Nephron (organoid): ENCODE results near the gene CREB3L2.

ENCODE experiments used
- H3K27ac Mint-ChIP-seq, 3 experiments: 2 replicates each; pipeline ENCODE4 v1.8.0; 2020; ENCODE audit warnings: mixed read lengths in 3 of 3, mild to moderate bottlenecking in 2 of 3, moderate library complexity in 1 of 3
- H3K27me3 Mint-ChIP-seq: 2 replicates; pipeline ENCODE4 v1.8.0; 2021; ENCODE audit warnings: low read depth, mild to moderate bottlenecking, moderate library complexity, mixed read lengths
- H3K36me3 Mint-ChIP-seq: 2 replicates; pipeline ENCODE4 v1.8.0; 2020; ENCODE audit warnings: low read depth, mixed read lengths
- H3K4me1 Mint-ChIP-seq: 2 replicates; pipeline ENCODE4 v1.8.0; 2020; ENCODE audit warnings: mixed read lengths
- H3K4me3 Mint-ChIP-seq, 3 experiments: 2 replicates each; pipeline ENCODE4 v1.8.0; 2020; ENCODE audit warnings: mild to moderate bottlenecking in 3 of 3, mixed read lengths in 3 of 3, moderate library complexity in 2 of 3
- H3K9me3 Mint-ChIP-seq: 2 replicates; pipeline ENCODE4 v1.8.0; 2020; ENCODE audit warnings: mixed read lengths
- CTCF ChIP-seq, 3 experiments: fragments of 200-600 bp; sonication (generic); IDR thresholded peaks; one replicate each; pipeline ENCODE4 v1.5.0; 2021; ENCODE audit warnings: antibody characterized with exemption in 3 of 3; ENCODE audit not compliant: unreplicated experiment in 3 of 3

Gene CREB3L2

GRCh38 chr7:137957887-137958286, 44.0 kb downstream of the CREB3L2 start:
- TF ChIP-seq CTCF (IDR thresholded peaks at IDR 0.05; ENCODE audit: unreplicated experiment in 3 of 3), result no peak
- H3K4me1 Mint-ChIP-seq, result peaks cover 38% of the 10 kb centered on the region
- H3K27me3 Mint-ChIP-seq, result no peaks in the 10 kb centered on the region
- no peak overlapping the region for H3K27ac Mint-ChIP-seq
- no peaks in the 10 kb centered on the region for H3K9me3 Mint-ChIP-seq
- H3K4me3 Mint-ChIP-seq, result no peak overlapping the region
- H3K36me3 Mint-ChIP-seq, result peaks cover 20% of the 10 kb centered on the region

- Mint-ChIP-seq H3K4me3 (no peak overlapping the region), H3K27ac (no peak overlapping the region), H3K36me3 (peaks cover 17% of the 10 kb centered on the region), H3K9me3 (no peaks in the 10 kb centered on the region), H3K27me3 (no peaks in the 10 kb centered on the region), H3K4me1 (peaks cover 46% of the 10 kb centered on the region)
- TF ChIP-seq CTCF (IDR thresholded peaks at IDR 0.05; ENCODE audit: unreplicated experiment in 3 of 3), result no peak
These were observed 45.3 kb downstream of the CREB3L2 start for GRCh38 chr7:137956591-137956990.

GRCh38 chr7:137956183-137956582, 45.7 kb downstream of the CREB3L2 start:
- TF ChIP-seq CTCF (IDR thresholded peaks at IDR 0.05; ENCODE audit: unreplicated experiment in 3 of 3), result no peak
- Mint-ChIP-seq H3K9me3 (no peaks in the 10 kb centered on the region), H3K36me3 (peaks cover 17% of the 10 kb centered on the region), H3K27me3 (no peaks in the 10 kb centered on the region), H3K4me3 (no peak overlapping the region), H3K27ac (peak overlapping the region in 1 of 3 experiments; percentile 86), H3K4me1 (peaks cover 46% of the 10 kb centered on the region)

GRCh38 chr7:137954614-137955013, 47.3 kb downstream of the CREB3L2 start:
- Mint-ChIP-seq H3K9me3 (no peaks in the 10 kb centered on the region), H3K36me3 (peaks cover 18% of the 10 kb centered on the region), H3K4me1 (peaks cover 46% of the 10 kb centered on the region), H3K27me3 (no peaks in the 10 kb centered on the region), H3K27ac (peak overlapping the region in 1 of 3 experiments; percentile 86), H3K4me3 (no peak overlapping the region)
- no peak for TF ChIP-seq CTCF (IDR thresholded peaks at IDR 0.05; ENCODE audit: unreplicated experiment in 3 of 3)

- peaks cover 46% of the 10 kb centered on the region for H3K4me1 Mint-ChIP-seq
- no peaks in the 10 kb centered on the region for H3K27me3 Mint-ChIP-seq
- H3K36me3 Mint-ChIP-seq, result peaks cover 16% of the 10 kb centered on the region
- no peak overlapping the region for H3K4me3 Mint-ChIP-seq
- H3K9me3 Mint-ChIP-seq, result no peaks in the 10 kb centered on the region
- peak overlapping the region; percentile 76 to 86 (median 76) for H3K27ac Mint-ChIP-seq
- TF ChIP-seq CTCF (IDR thresholded peaks at IDR 0.05; ENCODE audit: unreplicated experiment in 3 of 3), result no peak
These were observed 48.0 kb downstream of the CREB3L2 start for GRCh38 chr7:137953665-137954470.
